ENCODE data around the gene MCOLN1. TPM values are rescaled to one million over a fixed set of nuclear protein-coding genes. Genes with fewer than 3 reads are reported as not detected.
A peak's percentile ranks its signal among the peaks of the same experiment; 100 is the strongest.

MCOLN1 gene
- total and polyA plus RNA-seq, 2 donors from 2014 or later = 24.0 to 25.7 TPM

- DNase-seq (no peak), FAIRE-seq (no peak)
- H3K4me1 ChIP-seq (ENCODE audit: control insufficient read depth in 2 of 3, insufficient read depth in 2 of 3, low read depth in 1 of 3, low read length in 3 of 3) = peaks cover 7 to 9% (median 8%) of the 10 kb centered on the region in 3 donors
- no peaks in the 10 kb centered on the region for H3K27me3 ChIP-seq (ENCODE audit: control insufficient read depth, insufficient read depth, low read length)
- no peak overlapping the region for H3K9ac ChIP-seq (ENCODE audit: low read length in 3 of 3)
- H3K36me3 ChIP-seq (ENCODE audit: control insufficient read depth in 2 of 3, insufficient read depth in 3 of 3, low read length in 3 of 3) = no peaks in the 10 kb centered on the region
- H3K27ac ChIP-seq (ENCODE audit: low read depth in 2 of 2, low read length in 2 of 2) = no peak overlapping the region
- no peak for TF ChIP-seq CTCF (IDR thresholded peaks at IDR 0.05; ENCODE audit: borderline replicate concordance, extremely low read depth, insufficient read depth)
- H3K9me3 ChIP-seq (ENCODE audit: control insufficient read depth in 2 of 3, insufficient read depth in 1 of 3, low read length in 3 of 3) = no peaks in the 10 kb centered on the region
- intact Hi-C loops (cut with DNase I) = no loop called here
- H3K4me3 ChIP-seq (ENCODE audit: low read length in 3 of 3) = no peak overlapping the region
Measured at GRCh38 chr19:7492558-7492957, 29.9 kb upstream of the MCOLN1 start.

GRCh38 chr19:7494416-7495098 is 27.9 kb upstream of the MCOLN1 start:
- no peak for TF ChIP-seq CTCF (IDR thresholded peaks at IDR 0.05; ENCODE audit: borderline replicate concordance, extremely low read depth, insufficient read depth)
- peak overlapping the region in 2 of 3 donors; percentile 6 to 27 for H3K9ac ChIP-seq (ENCODE audit: low read length in 3 of 3)
- no peaks in the 10 kb centered on the region for H3K9me3 ChIP-seq (ENCODE audit: control insufficient read depth in 2 of 3, insufficient read depth in 1 of 3, low read length in 3 of 3)
- H3K27ac ChIP-seq (ENCODE audit: low read depth in 2 of 2, low read length in 2 of 2) = peak overlapping the region; percentile 51 to 75
- no peaks in the 10 kb centered on the region for H3K27me3 ChIP-seq (ENCODE audit: control insufficient read depth, insufficient read depth, low read length)
- no peaks in the 10 kb centered on the region for H3K36me3 ChIP-seq (ENCODE audit: control insufficient read depth in 2 of 3, insufficient read depth in 3 of 3, low read length in 3 of 3)
- no peak overlapping the region for H3K4me3 ChIP-seq (ENCODE audit: low read length in 3 of 3)
- no peak for FAIRE-seq
- intact Hi-C loops (cut with DNase I) = no loop called here
- DNase-seq = peak; percentile 78 to 85 (median 82)
- peaks cover 4 to 9% (median 7%) of the 10 kb centered on the region in 3 donors for H3K4me1 ChIP-seq (ENCODE audit: control insufficient read depth in 2 of 3, insufficient read depth in 2 of 3, low read depth in 1 of 3, low read length in 3 of 3)

DNA sequence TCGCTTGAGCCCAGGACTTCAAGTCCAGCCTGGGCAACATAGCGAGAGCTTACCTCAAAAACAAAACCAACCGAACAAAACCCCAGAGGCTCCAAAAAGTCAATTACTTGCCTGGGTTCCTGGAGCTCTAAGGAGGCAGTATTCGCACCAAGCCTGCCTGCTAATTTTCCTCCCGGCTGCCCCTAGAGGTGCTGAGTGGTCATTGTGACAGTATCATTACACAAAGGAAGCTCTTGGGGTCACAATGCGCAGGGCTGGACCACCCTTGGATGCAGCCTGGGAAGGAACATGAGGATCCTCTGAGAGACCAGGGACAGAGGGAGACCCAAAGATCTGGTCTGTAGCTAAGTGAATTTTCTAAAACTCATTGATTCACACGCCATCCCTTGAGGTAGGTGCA is 25.1 kb upstream of the MCOLN1 start:
- FAIRE-seq = no peak
- Histone ChIP-seq H3K36me3 (ENCODE audit: control insufficient read depth in 2 of 3, insufficient read depth in 3 of 3, low read length in 3 of 3) (no peaks in the 10 kb centered on the region), H3K27me3 (ENCODE audit: control insufficient read depth, insufficient read depth, low read length) (no peaks in the 10 kb centered on the region), H3K9ac (ENCODE audit: low read length in 3 of 3) (no peak overlapping the region), H3K4me3 (ENCODE audit: low read length in 3 of 3) (no peak overlapping the region), H3K9me3 (ENCODE audit: control insufficient read depth in 2 of 3, insufficient read depth in 1 of 3, low read length in 3 of 3) (no peaks in the 10 kb centered on the region), H3K27ac (ENCODE audit: low read depth in 2 of 2, low read length in 2 of 2) (no peak overlapping the region), H3K4me1 (ENCODE audit: control insufficient read depth in 2 of 3, insufficient read depth in 2 of 3, low read depth in 1 of 3, low read length in 3 of 3) (peaks cover 4 to 11% (median 7%) of the 10 kb centered on the region in 3 donors)
- DNase-seq = peak in 2 of 5 donors; percentile 14 to 37
- TF ChIP-seq CTCF (IDR thresholded peaks at IDR 0.05; ENCODE audit: borderline replicate concordance, extremely low read depth, insufficient read depth) = peak; percentile 17
- intact Hi-C loops (cut with DNase I) = no loop called here
